Adipocyte (in vitro differentiated cells): ENCODE measurements around the gene MVD.

ENCODE experiments used
- DNase-seq: peaks from one replicate; pipeline ENCODE4 v3.0.0-alpha.2; 2015; ENCODE audit warnings: low read depth
- H3K27me3 ChIP-seq: replicated peaks from 2 replicates; pipeline ENCODE4 v1.7.0; 2013; ENCODE audit warnings: mild to moderate bottlenecking, low read length, moderate library complexity; ENCODE audit not compliant: control insufficient read depth, insufficient read depth
- H3K36me3 ChIP-seq: 2 replicates; pipeline ENCODE4 v1.7.0; 2013; ENCODE audit warnings: low read length, mild to moderate bottlenecking, moderate library complexity; ENCODE audit not compliant: control insufficient read depth, insufficient read depth, severe bottlenecking
- H3K4me1 ChIP-seq: 2 replicates; pipeline ENCODE4 v1.7.0; 2013; ENCODE audit warnings: mild to moderate bottlenecking, low read length, moderate library complexity; ENCODE audit not compliant: control insufficient read depth, insufficient read depth
- H3K4me3 ChIP-seq: 2 replicates; pipeline ENCODE4 v1.7.0; 2013; ENCODE audit warnings: mild to moderate bottlenecking, low read length, moderate library complexity
- H3K9ac ChIP-seq: 2 replicates; pipeline ENCODE4 v1.7.0; 2013; ENCODE audit warnings: mild to moderate bottlenecking, low read length, moderate library complexity
- H3K9me3 ChIP-seq: 2 replicates; pipeline ENCODE4 v1.7.0; 2013; ENCODE audit warnings: mild to moderate bottlenecking, low read length, moderate library complexity; ENCODE audit not compliant: control insufficient read depth

The MVD gene

GRCh38 chr16:88634141-88634993 is 28.5 kb downstream of the MVD start:
- Histone ChIP-seq H3K4me1 (no peaks in the 10 kb centered on the region), H3K27me3 (peaks cover 24% of the 10 kb centered on the region), H3K9ac (peak overlapping the region; percentile 69)

GRCh38 chr16:88633684-88634140 is 29.2 kb downstream of the MVD start:
- Histone ChIP-seq H3K36me3 (peaks cover 26% of the 10 kb centered on the region), H3K9ac (no peak overlapping the region), H3K9me3 (no peaks in the 10 kb centered on the region), H3K4me3 (no peak overlapping the region), H3K4me1 (no peaks in the 10 kb centered on the region), H3K27me3 (peaks cover 18% of the 10 kb centered on the region)
- no peak for DNase-seq

More at GRCh38 chr16:88634141-88634993, 28.5 kb downstream of the MVD start:
- peak; percentile 69 for DNase-seq
- Histone ChIP-seq H3K36me3 (peaks cover 23% of the 10 kb centered on the region), H3K9me3 (no peaks in the 10 kb centered on the region), H3K4me3 (peak overlapping the region; percentile 72)

GRCh38 chr16:88632587-88632930 is 30.3 kb downstream of the MVD start:
- H3K4me3 ChIP-seq, result no peak overlapping the region
- no peaks in the 10 kb centered on the region for H3K4me1 ChIP-seq
- DNase-seq, result no peak
- peaks cover 6% of the 10 kb centered on the region for H3K27me3 ChIP-seq
- H3K36me3 ChIP-seq, result peaks cover 37% of the 10 kb centered on the region
- H3K9me3 ChIP-seq, result no peaks in the 10 kb centered on the region
- no peak overlapping the region for H3K9ac ChIP-seq

- Histone ChIP-seq H3K4me3 (no peak overlapping the region), H3K36me3 (peaks cover 42% of the 10 kb centered on the region), H3K9ac (no peak overlapping the region), H3K27me3 (peaks cover 6% of the 10 kb centered on the region), H3K4me1 (no peaks in the 10 kb centered on the region), H3K9me3 (no peaks in the 10 kb centered on the region)
- DNase-seq, result no peak
Measured at GRCh38 chr16:88631920-88632586, 30.8 kb downstream of the MVD start.

- Histone ChIP-seq H3K27me3 (peaks cover 6% of the 10 kb centered on the region), H3K4me3 (no peak overlapping the region), H3K36me3 (peaks cover 48% of the 10 kb centered on the region), H3K4me1 (no peaks in the 10 kb centered on the region), H3K9ac (no peak overlapping the region), H3K9me3 (no peaks in the 10 kb centered on the region)
- no peak for DNase-seq
Measured at GRCh38 chr16:88631384-88631783, 31.5 kb downstream of the MVD start.

- no peak overlapping the region for H3K4me3 ChIP-seq
- peaks cover 51% of the 10 kb centered on the region for H3K36me3 ChIP-seq
- H3K27me3 ChIP-seq, result peaks cover 2% of the 10 kb centered on the region
- no peaks in the 10 kb centered on the region for H3K4me1 ChIP-seq
- DNase-seq, result no peak
- no peak overlapping the region for H3K9ac ChIP-seq
- H3K9me3 ChIP-seq, result no peaks in the 10 kb centered on the region
Measured at GRCh38 chr16:88630941-88631340, 31.9 kb downstream of the MVD start.

- Histone ChIP-seq H3K4me1 (no peaks in the 10 kb centered on the region), H3K27me3 (no peaks in the 10 kb centered on the region), H3K9me3 (no peaks in the 10 kb centered on the region), H3K9ac (no peak overlapping the region), H3K36me3 (peaks cover 56% of the 10 kb centered on the region), H3K4me3 (no peak overlapping the region)
- no peak for DNase-seq
Measured at GRCh38 chr16:88630433-88630832, 32.5 kb downstream of the MVD start.

- Histone ChIP-seq H3K9me3 (no peaks in the 10 kb centered on the region), H3K4me1 (no peaks in the 10 kb centered on the region), H3K36me3 (peaks cover 62% of the 10 kb centered on the region), H3K4me3 (no peak overlapping the region), H3K27me3 (no peaks in the 10 kb centered on the region), H3K9ac (no peak overlapping the region)
- no peak for DNase-seq
Measured at GRCh38 chr16:88629835-88630234, 33.1 kb downstream of the MVD start.

GRCh38 chr16:88628512-88628974 is 34.3 kb downstream of the MVD start:
- no peak overlapping the region for H3K4me3 ChIP-seq
- no peak overlapping the region for H3K9ac ChIP-seq
- H3K4me1 ChIP-seq, result no peaks in the 10 kb centered on the region
- H3K27me3 ChIP-seq, result no peaks in the 10 kb centered on the region
- no peaks in the 10 kb centered on the region for H3K9me3 ChIP-seq
- H3K36me3 ChIP-seq, result peaks cover 75% of the 10 kb centered on the region
- DNase-seq, result no peak

GRCh38 chr16:88627531-88628411 is 35.1 kb downstream of the MVD start:
- DNase-seq, result no peak
- Histone ChIP-seq H3K27me3 (no peaks in the 10 kb centered on the region), H3K4me1 (no peaks in the 10 kb centered on the region), H3K9me3 (no peaks in the 10 kb centered on the region), H3K9ac (no peak overlapping the region), H3K36me3 (peaks cover 82% of the 10 kb centered on the region), H3K4me3 (no peak overlapping the region)

- no peak overlapping the region for H3K9ac ChIP-seq
- no peaks in the 10 kb centered on the region for H3K27me3 ChIP-seq
- peaks cover 82% of the 10 kb centered on the region for H3K36me3 ChIP-seq
Measured at GRCh38 chr16:88626646-88627045, 36.2 kb downstream of the MVD start.

More at GRCh38 chr16:88626646-88627045, 36.2 kb downstream of the MVD start:
- no peaks in the 10 kb centered on the region for H3K9me3 ChIP-seq
- H3K4me3 ChIP-seq, result no peak overlapping the region
- no peaks in the 10 kb centered on the region for H3K4me1 ChIP-seq
- DNase-seq, result no peak
